GM10847 (cell line): ENCODE measurements around the gene BEGAIN.

Source experiments
- POLR2A ChIP-seq: IDR thresholded peaks from 2 replicates; pipeline ENCODE4 v1.6.1; 2011; ENCODE audit not compliant: insufficient read length; ENCODE audit errors: extremely low read depth

BEGAIN gene, protein sequence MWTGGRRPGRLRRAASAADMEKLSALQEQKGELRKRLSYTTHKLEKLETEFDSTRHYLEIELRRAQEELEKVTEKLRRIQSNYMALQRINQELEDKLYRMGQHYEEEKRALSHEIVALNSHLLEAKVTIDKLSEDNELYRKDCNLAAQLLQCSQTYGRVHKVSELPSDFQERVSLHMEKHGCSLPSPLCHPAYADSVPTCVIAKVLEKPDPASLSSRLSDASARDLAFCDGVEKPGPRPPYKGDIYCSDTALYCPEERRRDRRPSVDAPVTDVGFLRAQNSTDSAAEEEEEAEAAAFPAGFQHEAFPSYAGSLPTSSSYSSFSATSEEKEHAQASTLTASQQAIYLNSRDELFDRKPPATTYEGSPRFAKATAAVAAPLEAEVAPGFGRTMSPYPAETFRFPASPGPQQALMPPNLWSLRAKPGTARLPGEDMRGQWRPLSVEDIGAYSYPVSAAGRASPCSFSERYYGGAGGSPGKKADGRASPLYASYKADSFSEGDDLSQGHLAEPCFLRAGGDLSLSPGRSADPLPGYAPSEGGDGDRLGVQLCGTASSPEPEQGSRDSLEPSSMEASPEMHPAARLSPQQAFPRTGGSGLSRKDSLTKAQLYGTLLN

DNA sequence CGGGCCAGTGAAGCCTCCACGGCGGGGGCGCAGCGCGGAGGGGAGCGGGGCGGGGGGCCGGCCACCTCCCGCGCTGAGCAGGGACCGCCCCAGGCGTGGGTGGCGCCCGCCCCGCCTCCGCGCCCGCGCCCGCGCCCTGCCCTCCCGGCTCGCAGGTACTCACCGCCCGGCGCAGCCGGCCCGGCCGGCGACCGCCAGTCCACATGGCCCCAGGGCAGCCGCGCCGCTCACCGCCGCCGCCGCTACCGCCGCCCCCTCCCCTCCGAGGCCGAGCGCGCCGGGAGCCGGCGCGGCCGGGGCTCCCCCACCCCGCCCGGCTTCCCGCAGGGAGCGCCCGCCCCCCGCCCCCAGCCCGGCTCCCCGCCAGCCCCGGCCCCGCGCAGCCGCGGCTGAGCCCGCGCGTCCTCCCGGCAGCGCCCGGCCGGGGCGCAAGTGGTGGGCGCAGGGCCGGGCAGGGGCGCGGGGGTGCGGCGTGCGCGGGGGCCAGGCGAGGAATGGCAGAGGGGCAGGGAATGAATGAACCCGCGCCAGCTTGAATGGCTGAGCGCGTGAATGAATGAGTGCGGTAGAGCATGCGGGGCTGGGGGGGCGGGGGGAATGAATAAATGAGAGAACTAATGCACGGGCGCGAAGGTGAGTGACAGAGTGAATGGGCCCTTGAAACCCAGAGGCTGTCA is at the start of gene BEGAIN:
Gene BEGAIN (minus strand): TSS at position 332 of the 677 bp plus-strand sequence. CDS start 127 bp downstream, at position 205.
- TF ChIP-seq POLR2A = no peak

DNA sequence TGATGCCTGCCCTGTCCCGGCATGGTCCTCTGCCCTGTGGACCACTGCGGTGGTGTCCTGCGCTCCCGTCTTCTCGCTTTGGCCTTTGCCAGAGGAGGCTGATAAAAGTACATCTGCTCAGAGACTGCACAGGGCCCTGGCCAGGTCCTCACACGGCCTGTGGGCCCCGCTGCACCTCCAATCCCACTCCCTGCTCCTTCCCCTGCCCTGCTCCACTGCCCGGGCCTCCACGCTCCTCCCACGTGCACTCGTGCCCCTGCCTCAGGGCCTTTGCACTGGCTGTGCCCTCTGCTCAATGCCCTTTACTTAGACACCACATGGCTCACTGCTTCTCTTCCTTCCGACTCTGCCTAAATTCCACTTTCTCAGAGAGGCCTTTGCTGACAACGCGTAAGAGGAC is 49.3 kb upstream of the BEGAIN start:
- TF ChIP-seq POLR2A = no peak

DNA sequence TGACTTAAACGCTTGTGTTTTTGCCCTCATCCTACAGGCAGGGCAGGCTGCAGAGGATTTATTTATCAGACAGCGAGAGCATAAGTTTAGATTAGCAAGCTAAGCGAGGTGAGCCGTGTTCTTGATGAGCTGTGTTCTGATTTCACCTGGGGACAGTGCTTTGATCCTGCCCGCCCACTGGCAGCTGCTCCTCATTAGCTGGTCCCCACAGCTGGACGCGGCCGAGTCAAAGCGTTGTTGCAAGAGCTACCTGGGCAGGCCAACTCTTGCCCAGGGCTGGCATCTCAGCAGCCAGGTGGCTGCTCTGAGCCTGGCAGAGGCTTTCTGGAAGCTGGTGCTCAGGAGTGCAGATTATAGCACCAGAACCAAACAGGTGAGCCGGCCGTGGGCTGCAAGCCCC is 46.8 kb upstream of the BEGAIN start:
- no peak for TF ChIP-seq POLR2A

DNA sequence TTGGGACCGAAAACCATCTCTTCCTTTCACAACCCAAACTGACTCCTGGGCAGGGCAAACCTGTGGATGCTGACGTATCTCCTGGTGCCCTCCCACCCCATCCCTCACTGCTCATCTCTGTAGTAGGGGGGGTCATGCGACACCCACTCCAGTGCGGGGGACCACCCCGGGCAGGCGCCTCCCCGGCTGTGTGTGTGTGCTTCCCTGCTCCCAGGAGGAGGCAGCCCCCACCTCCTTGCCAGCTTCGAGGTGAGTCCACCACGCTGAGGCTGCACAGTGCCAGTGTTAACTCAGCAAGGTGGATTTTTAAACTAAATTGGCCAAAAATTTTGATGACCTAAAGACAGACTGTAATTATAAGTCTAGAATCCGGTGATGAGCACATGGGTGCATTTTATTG is 46.2 kb upstream of the BEGAIN start:
- no peak for TF ChIP-seq POLR2A

DNA sequence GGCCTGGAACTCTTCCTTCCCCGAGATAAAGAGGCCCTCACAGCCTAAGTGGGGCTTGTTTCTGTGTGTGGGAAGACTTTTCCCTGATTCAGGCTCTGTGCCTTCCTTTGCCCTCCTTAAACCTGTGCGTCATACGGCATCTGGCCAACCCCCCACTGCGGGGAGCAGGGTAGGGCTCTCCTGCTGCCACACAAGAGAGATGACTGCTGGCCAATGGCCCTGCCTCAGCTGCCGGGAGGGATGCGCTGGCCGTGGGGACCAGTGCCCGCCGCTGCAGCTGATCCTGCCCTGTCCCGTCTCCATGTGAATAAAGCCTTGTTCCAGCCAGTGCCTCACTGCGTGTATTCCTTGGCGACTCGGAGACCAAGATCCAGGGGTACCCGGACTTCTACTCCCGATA is 42.5 kb upstream of the BEGAIN start:
- TF ChIP-seq POLR2A = no peak

DNA sequence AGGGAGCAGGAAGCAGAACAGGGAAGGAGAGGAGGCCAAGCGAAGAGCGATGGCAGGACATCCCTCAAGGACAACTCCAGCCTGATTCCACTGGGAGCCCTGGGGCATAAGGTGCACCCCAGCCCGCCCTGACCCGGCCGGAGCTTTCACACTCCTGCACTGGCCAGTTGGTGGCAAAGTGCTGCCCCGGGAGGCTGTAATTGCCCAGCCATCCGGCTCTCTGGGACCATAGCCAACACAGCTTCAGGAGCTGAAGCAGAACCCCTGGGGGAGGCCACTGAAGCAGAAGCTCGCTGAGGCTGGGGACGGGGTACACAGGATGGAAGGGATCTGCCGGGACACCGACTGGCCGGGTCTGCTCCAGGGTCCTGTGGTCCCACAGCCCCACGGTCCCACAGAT is 41.9 kb upstream of the BEGAIN start:
- TF ChIP-seq POLR2A = no peak

DNA sequence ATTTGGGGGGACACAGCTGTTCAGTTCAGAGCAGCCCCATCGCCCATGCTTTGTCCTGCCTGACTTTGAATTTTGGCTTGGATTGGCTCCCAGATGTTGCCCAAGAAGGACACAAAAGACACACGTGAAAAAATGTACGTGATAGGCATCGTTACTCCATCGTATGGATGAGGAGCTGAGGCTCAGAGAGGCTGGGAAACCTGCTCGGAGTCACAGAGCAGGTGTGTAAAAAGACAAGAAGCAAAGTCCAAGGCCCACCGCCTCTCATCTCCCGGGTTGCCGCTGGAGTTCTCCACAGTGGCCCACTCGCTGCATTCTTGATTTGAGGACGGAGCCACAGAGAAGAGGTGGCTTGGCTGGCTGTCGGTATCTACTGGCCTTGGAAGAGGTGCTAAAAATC is 41.0 kb upstream of the BEGAIN start:
- TF ChIP-seq POLR2A = no peak

DNA sequence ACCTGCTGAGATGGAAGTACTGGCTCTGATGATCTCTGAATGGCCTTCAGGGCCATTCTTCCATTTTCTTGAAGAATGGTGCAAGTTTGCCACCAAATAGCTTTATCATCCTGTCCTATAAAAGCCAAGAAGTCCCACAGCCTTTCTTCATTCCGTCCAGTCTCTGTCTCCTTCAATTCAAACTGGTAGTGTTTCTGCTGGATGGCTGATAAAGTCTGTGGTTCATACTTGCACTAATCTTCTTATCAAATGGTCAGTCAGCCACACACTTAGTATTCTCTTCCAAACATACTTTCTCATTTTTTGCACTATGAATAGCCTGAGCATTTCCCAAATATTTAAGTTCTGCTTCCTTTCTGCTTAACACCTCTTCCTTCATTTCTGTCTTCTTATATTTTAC is 39.4 kb upstream of the BEGAIN start:
- TF ChIP-seq POLR2A = no peak

DNA sequence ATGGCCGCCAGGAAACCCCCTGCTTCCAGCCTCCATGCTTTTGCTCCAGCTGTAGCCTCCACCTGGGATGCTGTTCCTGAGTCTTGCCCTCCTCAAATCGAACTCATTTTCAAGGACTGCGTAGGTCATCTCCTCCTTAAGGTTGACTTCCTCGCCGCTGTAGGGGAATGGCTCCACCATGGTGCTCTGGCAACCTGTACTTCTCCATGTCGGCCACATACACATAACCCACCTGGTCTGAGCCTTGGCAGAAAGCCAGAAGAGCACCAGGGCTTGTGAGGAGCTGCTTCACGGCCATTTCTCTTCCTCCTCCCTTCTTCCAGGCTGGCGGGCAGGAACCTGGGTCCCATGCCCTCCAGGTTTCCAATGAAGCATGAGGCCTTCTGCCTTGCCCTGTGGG is 36.7 kb upstream of the BEGAIN start:
- TF ChIP-seq POLR2A = no peak

DNA sequence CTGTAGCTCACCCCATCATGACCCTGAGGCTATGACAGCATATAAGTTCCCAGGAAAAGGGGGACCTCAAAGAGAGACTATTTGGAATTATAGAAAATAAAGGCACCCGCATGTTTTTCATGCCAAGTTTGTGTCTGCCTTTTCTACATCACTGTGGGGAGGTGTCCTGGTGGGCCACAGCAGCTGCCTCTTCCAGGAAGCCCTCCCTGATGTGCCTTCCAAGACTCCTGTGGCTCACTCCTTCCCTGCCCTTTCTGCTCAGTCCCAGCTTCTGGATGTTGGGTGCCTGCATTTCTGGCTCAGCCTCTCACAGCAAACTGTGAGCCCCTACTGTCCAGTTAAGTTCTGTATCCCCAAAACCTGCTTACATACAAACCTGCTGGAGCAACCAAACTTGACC is 36.3 kb upstream of the BEGAIN start:
- no peak for TF ChIP-seq POLR2A

DNA sequence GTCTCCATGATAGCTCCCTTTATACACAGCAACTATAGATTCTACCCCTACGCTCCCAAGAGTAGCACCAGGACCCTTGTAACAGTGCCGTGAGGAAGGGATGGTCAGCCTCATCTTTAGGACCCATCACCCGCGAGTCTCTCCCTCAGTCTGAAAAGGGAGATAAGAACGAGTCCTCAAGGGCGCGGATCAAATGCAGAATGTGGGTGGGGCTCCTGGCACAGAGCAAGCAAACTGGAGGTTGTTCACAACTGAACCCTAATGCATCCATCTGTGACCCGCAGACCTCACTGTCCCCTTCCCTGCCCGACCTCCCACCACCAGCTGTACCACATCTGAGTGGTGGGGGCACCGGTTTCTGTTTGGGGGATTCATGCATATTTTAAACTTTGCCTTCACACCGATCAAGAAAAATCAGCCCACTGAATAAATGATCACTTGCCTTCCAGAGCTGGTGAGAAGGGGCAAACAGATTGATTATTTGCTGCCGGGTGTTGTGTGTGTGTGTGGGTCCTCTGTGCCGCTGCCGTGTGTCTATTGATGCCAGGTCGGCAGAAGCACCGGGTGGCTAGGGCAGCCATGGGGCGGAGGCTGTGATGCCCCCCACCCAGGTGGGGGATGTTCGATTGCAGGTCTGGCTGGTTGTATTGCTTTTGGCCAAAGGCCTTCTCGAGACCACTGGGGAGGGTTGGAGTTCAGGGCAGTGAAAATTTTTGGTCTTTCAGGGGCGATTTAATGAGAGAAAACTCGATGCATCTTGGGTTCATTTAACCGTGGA is 35.7 kb upstream of the BEGAIN start:
- TF ChIP-seq POLR2A = no peak

DNA sequence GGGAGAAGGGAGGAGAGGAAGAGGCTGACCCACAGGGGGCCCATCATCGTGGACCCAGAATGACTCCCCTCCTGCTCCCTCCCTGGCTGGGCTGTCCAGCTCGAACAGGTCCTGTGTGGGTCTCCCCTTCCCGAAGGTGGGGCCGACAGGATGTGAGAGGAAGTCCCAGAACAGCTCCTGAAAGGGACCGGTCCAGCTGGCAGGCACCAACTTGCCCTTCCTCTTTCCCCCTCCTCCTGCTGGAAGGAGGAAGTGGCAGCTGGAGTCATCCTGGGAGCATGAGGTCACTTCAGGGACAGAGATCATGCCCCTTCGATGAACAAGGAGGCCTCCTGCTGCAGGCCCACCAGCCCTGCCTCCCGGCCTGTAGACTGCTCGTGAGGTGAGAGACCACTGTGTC is 35.0 kb upstream of the BEGAIN start:
- no peak for TF ChIP-seq POLR2A

DNA sequence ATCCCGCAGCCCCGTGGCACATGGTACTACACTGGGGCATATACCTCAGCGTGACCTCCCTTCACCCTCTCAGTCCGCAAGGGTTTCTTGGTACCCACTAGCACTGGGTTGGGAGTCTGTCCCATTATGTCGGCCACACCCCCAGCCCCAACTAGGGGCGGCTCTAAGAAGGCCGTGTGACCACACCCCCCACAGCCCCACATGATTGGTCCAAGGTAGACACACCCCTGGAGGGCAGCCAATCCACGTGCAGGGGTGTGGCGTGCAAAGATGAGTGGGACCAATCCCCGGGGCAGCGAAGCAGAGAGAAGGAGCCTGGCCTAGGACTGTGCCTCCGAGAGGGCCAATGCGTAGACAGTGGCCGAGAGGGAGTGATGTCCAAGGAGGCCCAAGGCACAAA is 34.6 kb upstream of the BEGAIN start:
- no peak for TF ChIP-seq POLR2A

DNA sequence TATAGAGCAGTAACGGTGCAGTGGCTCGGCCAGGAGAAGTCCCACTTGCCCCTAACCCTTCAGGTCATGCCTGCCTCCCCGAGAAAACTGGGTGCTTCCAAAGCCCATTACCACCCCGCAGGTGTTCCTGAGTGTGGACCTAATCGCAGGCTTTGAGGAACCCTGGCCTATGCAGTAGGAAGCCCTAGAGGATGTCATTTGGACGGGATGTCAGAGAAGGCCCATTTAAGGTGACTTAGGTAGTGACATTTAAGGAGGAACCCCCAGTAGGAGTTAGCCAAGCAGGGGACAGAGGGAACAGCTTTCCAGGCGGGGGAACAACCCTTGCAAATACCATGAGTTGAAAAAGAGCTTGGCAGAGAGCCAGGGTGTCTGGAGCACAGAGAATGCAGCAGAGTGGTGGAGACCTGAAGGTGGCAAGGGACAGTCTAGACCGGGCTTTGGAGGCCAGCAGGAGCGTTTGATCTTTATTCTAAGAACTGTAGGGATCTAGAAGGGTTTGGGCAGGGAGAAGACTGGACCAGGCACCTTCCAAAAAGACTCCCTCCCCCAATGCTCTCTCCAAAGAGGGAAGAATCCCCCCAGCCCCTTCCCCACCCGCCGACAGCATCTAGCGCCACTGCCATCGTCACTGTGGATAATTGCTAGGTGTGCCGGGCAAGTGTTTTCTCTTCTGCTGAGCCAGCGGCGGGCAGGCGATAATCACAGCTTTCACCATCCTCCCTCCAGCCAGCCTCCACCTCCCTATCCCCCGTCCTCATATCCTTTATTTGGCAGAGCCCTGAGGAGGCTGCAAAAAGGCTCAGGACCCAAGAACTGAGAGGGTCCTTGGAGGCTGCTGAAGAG is 33.3 kb upstream of the BEGAIN start:
- TF ChIP-seq POLR2A = no peak
